CD1c-positive myeloid dendritic cell (primary cell): Measurements from ENCODE around the gene TRIM40.

Experiments
- DNase-seq: peaks from one replicate; pipeline ENCODE4 v3.0.0-alpha.2; 2016; ENCODE audit errors: extremely low spot score

TRIM40 gene

GRCh38 chr6:30147096-30147495 lies 11.2 kb downstream of the TRIM40 start:
- DNase-seq, result no peak

- DNase-seq, result no peak
Measured at GRCh38 chr6:30149234-30149633, 13.3 kb downstream of the TRIM40 start.

- DNase-seq, result peak; percentile 20
Measured at GRCh38 chr6:30149858-30150550, 14.1 kb downstream of the TRIM40 start.

- DNase-seq, result no peak
Measured at GRCh38 chr6:30150671-30151395, 14.9 kb downstream of the TRIM40 start.

GRCh38 chr6:30151580-30151979 lies 15.6 kb downstream of the TRIM40 start:
- no peak for DNase-seq

GRCh38 chr6:30152016-30152673 lies 16.2 kb downstream of the TRIM40 start:
- no peak for DNase-seq

- DNase-seq, result peak; percentile 52
Measured at GRCh38 chr6:30152910-30153610, 17.1 kb downstream of the TRIM40 start.

GRCh38 chr6:30154061-30154460 lies 18.1 kb downstream of the TRIM40 start:
- no peak for DNase-seq

- no peak for DNase-seq
Measured at GRCh38 chr6:30154709-30155519, 19.0 kb downstream of the TRIM40 start.

GRCh38 chr6:30155520-30156261 lies 19.8 kb downstream of the TRIM40 start:
- DNase-seq, result no peak

- peak; percentile 61 for DNase-seq
Measured at GRCh38 chr6:30156262-30156599, 20.3 kb downstream of the TRIM40 start.

GRCh38 chr6:30156774-30157173 lies 20.8 kb downstream of the TRIM40 start:
- no peak for DNase-seq

GRCh38 chr6:30157581-30157980 lies 21.6 kb downstream of the TRIM40 start:
- no peak for DNase-seq

GRCh38 chr6:30157999-30158398 lies 22.1 kb downstream of the TRIM40 start:
- peak; percentile 60 for DNase-seq

GRCh38 chr6:30158475-30159040 lies 22.6 kb downstream of the TRIM40 start:
- DNase-seq, result no peak

- no peak for DNase-seq
Measured at GRCh38 chr6:30160008-30160784, 24.3 kb downstream of the TRIM40 start.

GRCh38 chr6:30160785-30161531 lies 25.0 kb downstream of the TRIM40 start, which contains the start of gene TRIM10:
TSS of gene TRIM10 (minus strand) at chr6:30161211. CDS start at chr6:30160858, 353 bp downstream.
- no peak for DNase-seq

- no peak for DNase-seq
Measured at GRCh38 chr6:30162265-30163089, 26.5 kb downstream of the TRIM40 start.
